ENCODE results near the gene MITF. TPM values are rescaled to one million over a fixed set of nuclear protein-coding genes. Genes with fewer than 3 reads are reported as not detected.

MITF gene
- total RNA-seq, 1 donor, result 11.6 TPM

- Histone ChIP-seq H3K36me3 (ENCODE audit: insufficient read depth, low read length) (no peaks in the 10 kb centered on the region), H3K27me3 (ENCODE audit: insufficient read depth, low read length) (no peaks in the 10 kb centered on the region), H3K9me3 (ENCODE audit: low read depth, low read length) (no peaks in the 10 kb centered on the region), H2AFZ (ENCODE audit: low read length) (no peak overlapping the region), H4K20me1 (ENCODE audit: insufficient read depth, low read length) (no peaks in the 10 kb centered on the region), H3K4me1 (ENCODE audit: insufficient read depth, low read length) (peaks cover 33% of the 10 kb centered on the region), H3K4me2 (ENCODE audit: insufficient read depth, low read length) (no peak overlapping the region), H3K27ac (ENCODE audit: low read depth, low read length) (no peak overlapping the region), H3K4me3 (ENCODE audit: insufficient read depth, low read length) (no peak overlapping the region), H3K79me2 (ENCODE audit: insufficient read depth, low read length) (no peaks in the 10 kb centered on the region)
- no peak for TF ChIP-seq CTCF (IDR thresholded peaks at IDR 0.05; ENCODE audit: extremely low read depth, low read depth, low read length)
- DNase-seq (ENCODE audit: insufficient read length, low spot score, missing footprints), result no peak
Measured at GRCh38 chr3:69768438-69768837, 29.2 kb downstream of the MITF start.

- H3K4me1 ChIP-seq (ENCODE audit: insufficient read depth, low read length), result peaks cover 16% of the 10 kb centered on the region
- no peak for TF ChIP-seq CTCF (IDR thresholded peaks at IDR 0.05; ENCODE audit: extremely low read depth, low read depth, low read length)
- H4K20me1 ChIP-seq (ENCODE audit: insufficient read depth, low read length), result no peaks in the 10 kb centered on the region
- H3K4me2 ChIP-seq (ENCODE audit: insufficient read depth, low read length), result no peak overlapping the region
- no peak overlapping the region for H2AFZ ChIP-seq (ENCODE audit: low read length)
- no peaks in the 10 kb centered on the region for H3K36me3 ChIP-seq (ENCODE audit: insufficient read depth, low read length)
- no peaks in the 10 kb centered on the region for H3K9me3 ChIP-seq (ENCODE audit: low read depth, low read length)
- H3K27me3 ChIP-seq (ENCODE audit: insufficient read depth, low read length), result no peaks in the 10 kb centered on the region
- no peak overlapping the region for H3K27ac ChIP-seq (ENCODE audit: low read depth, low read length)
- no peak for DNase-seq (ENCODE audit: insufficient read length, low spot score, missing footprints)
- no peak overlapping the region for H3K4me3 ChIP-seq (ENCODE audit: insufficient read depth, low read length)
- H3K79me2 ChIP-seq (ENCODE audit: insufficient read depth, low read length), result no peaks in the 10 kb centered on the region
Measured at GRCh38 chr3:69770219-69770618, 31.0 kb downstream of the MITF start.

- Histone ChIP-seq H3K4me2 (ENCODE audit: insufficient read depth, low read length) (no peak overlapping the region), H4K20me1 (ENCODE audit: insufficient read depth, low read length) (no peaks in the 10 kb centered on the region), H3K27ac (ENCODE audit: low read depth, low read length) (no peak overlapping the region), H3K36me3 (ENCODE audit: insufficient read depth, low read length) (no peaks in the 10 kb centered on the region), H3K4me3 (ENCODE audit: insufficient read depth, low read length) (no peak overlapping the region), H3K4me1 (ENCODE audit: insufficient read depth, low read length) (peaks cover 16% of the 10 kb centered on the region), H3K9me3 (ENCODE audit: low read depth, low read length) (no peaks in the 10 kb centered on the region), H3K79me2 (ENCODE audit: insufficient read depth, low read length) (no peaks in the 10 kb centered on the region), H2AFZ (ENCODE audit: low read length) (no peak overlapping the region), H3K27me3 (ENCODE audit: insufficient read depth, low read length) (no peaks in the 10 kb centered on the region)
- TF ChIP-seq CTCF (IDR thresholded peaks at IDR 0.05; ENCODE audit: extremely low read depth, low read depth, low read length), result no peak
- DNase-seq (ENCODE audit: insufficient read length, low spot score, missing footprints), result no peak
Measured at GRCh38 chr3:69770976-69771634, 31.8 kb downstream of the MITF start.

GRCh38 chr3:69772152-69772867, 33.0 kb downstream of the MITF start:
- H2AFZ ChIP-seq (ENCODE audit: low read length), result no peak overlapping the region
- no peak overlapping the region for H3K4me3 ChIP-seq (ENCODE audit: insufficient read depth, low read length)
- no peaks in the 10 kb centered on the region for H4K20me1 ChIP-seq (ENCODE audit: insufficient read depth, low read length)
- TF ChIP-seq CTCF (IDR thresholded peaks at IDR 0.05; ENCODE audit: extremely low read depth, low read depth, low read length), result no peak
- no peaks in the 10 kb centered on the region for H3K27me3 ChIP-seq (ENCODE audit: insufficient read depth, low read length)
- no peak overlapping the region for H3K4me2 ChIP-seq (ENCODE audit: insufficient read depth, low read length)
- no peaks in the 10 kb centered on the region for H3K36me3 ChIP-seq (ENCODE audit: insufficient read depth, low read length)
- H3K27ac ChIP-seq (ENCODE audit: low read depth, low read length), result no peak overlapping the region
- H3K4me1 ChIP-seq (ENCODE audit: insufficient read depth, low read length), result peaks cover 22% of the 10 kb centered on the region
- H3K9me3 ChIP-seq (ENCODE audit: low read depth, low read length), result no peaks in the 10 kb centered on the region
- DNase-seq (ENCODE audit: insufficient read length, low spot score, missing footprints), result no peak
- no peaks in the 10 kb centered on the region for H3K79me2 ChIP-seq (ENCODE audit: insufficient read depth, low read length)

Measured in osteoblast (primary cell).